Natural killer cell (primary cell): ENCODE measurements around the gene DISC1. TPM values are rescaled to one million over a fixed set of nuclear protein-coding genes. Genes with fewer than 3 reads are reported as not detected.

Experiments used
- ATAC-seq, 3 donors: fragments of 150-1000 bp in 2 of 3; fragments of 200-7000 bp in 1 of 3; cut with Tn5 transposase; 1 replicate in 1 of 3; 2 replicates in 2 of 3; pipeline ENCODE4 v1.10.0; 2021; ENCODE audit warnings: mild to moderate bottlenecking in 2 of 3, moderate library complexity in 2 of 3
- DNase-seq, 2 donors: peaks; one replicate each; pipeline versions ENCODE4 v3.0.0 to v3.0.0-alpha.2; 2013 to 2021; ENCODE audit warnings: mixed read lengths in 1 of 2
- H3K27ac ChIP-seq: one replicate; pipeline ENCODE4 v1.5.1; 2013; ENCODE audit warnings: mild to moderate bottlenecking, low read length
- H3K27me3 ChIP-seq: one replicate; pipeline ENCODE4 v1.6.1; 2013; ENCODE audit warnings: low read length; ENCODE audit not compliant: control insufficient read depth, insufficient read depth
- H3K36me3 ChIP-seq: one replicate; pipeline ENCODE4 v1.6.1; 2013; ENCODE audit warnings: low read length; ENCODE audit not compliant: control insufficient read depth, insufficient read depth
- H3K4me1 ChIP-seq: one replicate; pipeline ENCODE4 v1.6.1; 2013; ENCODE audit warnings: low read length; ENCODE audit not compliant: control insufficient read depth, insufficient read depth
- H3K4me3 ChIP-seq: one replicate; pipeline ENCODE4 v1.5.1; 2013; ENCODE audit warnings: low read length
- H3K9me3 ChIP-seq: one replicate; pipeline ENCODE4 v1.6.1; 2013; ENCODE audit warnings: low read length; ENCODE audit not compliant: control insufficient read depth, insufficient read depth
- H3K27ac Mint-ChIP-seq, 2 donors: one replicate each; pipeline ENCODE4 v1.8.0; 2022; ENCODE audit warnings: mild to moderate bottlenecking in 2 of 2, mixed read lengths in 2 of 2, moderate library complexity in 1 of 2
- H3K27me3 Mint-ChIP-seq, 2 donors: one replicate each; pipeline ENCODE4 v1.8.0; 2022; ENCODE audit warnings: low read depth in 2 of 2, mixed read lengths in 2 of 2
- H3K36me3 Mint-ChIP-seq: one replicate; pipeline ENCODE4 v1.8.0; 2022; ENCODE audit warnings: mixed read lengths
- H3K4me1 Mint-ChIP-seq, 2 donors: one replicate each; pipeline ENCODE4 v1.8.0; 2022; ENCODE audit warnings: mixed read lengths in 2 of 2
- H3K4me3 Mint-ChIP-seq: one replicate; pipeline ENCODE4 v1.8.0; 2022; ENCODE audit warnings: mild to moderate bottlenecking, moderate library complexity, mixed read lengths
- H3K9me3 Mint-ChIP-seq, 2 donors: one replicate each; pipeline ENCODE4 v1.8.0; 2022; ENCODE audit warnings: mixed read lengths in 2 of 2
- CTCF ChIP-seq: fragments of 200-600 bp; IDR thresholded peaks from one replicate; pipeline ENCODE4 v1.8.0; 2022; ENCODE audit warnings: antibody characterized with exemption
- WGBS: methylation state at CpG from one replicate; pipeline ENCODE4 v1.1.7; 2013; ENCODE audit warnings: missing lambda C conversion rate; ENCODE audit not compliant: insufficient coverage; 5-methylcytosine and 5-hydroxymethylcytosine counted together
- intact Hi-C: fragments of 100-400 bp; cut with micrococcal nuclease; formaldehyde crosslinking; loops from one replicate; pipeline ENCODE4 v1.14.2; 2022
- total RNA-seq, 4 donors: library from RNA; stranded (reverse); fragments of 120-200 nt in 1 of 4; gene quantifications; one replicate each; pipeline versions ENCODE4 v1.2.3 to v1.2.4, GENCODE V29; 2013 to 2022

Gene DISC1
- total RNA-seq, 3 donors from 2014 or later (not counting 1 experiment from before 2014, with no cell fraction given): 5.9 to 10.7 (median 9.7) TPM

- no peaks in the 10 kb centered on the region for H3K36me3 Mint-ChIP-seq
- no peaks in the 10 kb centered on the region for H3K27me3 Mint-ChIP-seq
- H3K4me1 Mint-ChIP-seq: no peaks in the 10 kb centered on the region
- no peak overlapping the region for H3K4me3 Mint-ChIP-seq
- Histone ChIP-seq H3K4me3 (no peak overlapping the region), H3K27me3 (no peaks in the 10 kb centered on the region), H3K27ac (no peak overlapping the region), H3K9me3 (no peaks in the 10 kb centered on the region), H3K36me3 (peaks cover 1% of the 10 kb centered on the region), H3K4me1 (no peaks in the 10 kb centered on the region)
- intact Hi-C loops: no loop called here
- H3K9me3 Mint-ChIP-seq: no peaks in the 10 kb centered on the region
- H3K27ac Mint-ChIP-seq: no peak overlapping the region
- ATAC-seq: no peak
- WGBS: 87% methylated on average over 9 of the region's 9 CpGs
- TF ChIP-seq CTCF: no peak
- DNase-seq: no peak
Observed at GRCh38 chr1:231829332-231829731, 202.7 kb downstream of the DISC1 start.

GRCh38 chr1:231836227-231836893 is 209.8 kb downstream of the DISC1 start:
- Mint-ChIP-seq H3K4me3 (no peak overlapping the region), H3K27me3 (no peaks in the 10 kb centered on the region), H3K36me3 (no peaks in the 10 kb centered on the region), H3K27ac (no peak overlapping the region), H3K4me1 (no peaks in the 10 kb centered on the region), H3K9me3 (no peaks in the 10 kb centered on the region)
- Histone ChIP-seq H3K4me1 (no peaks in the 10 kb centered on the region), H3K9me3 (no peaks in the 10 kb centered on the region), H3K27ac (no peak overlapping the region), H3K27me3 (no peaks in the 10 kb centered on the region), H3K36me3 (no peaks in the 10 kb centered on the region), H3K4me3 (no peak overlapping the region)
- intact Hi-C loops: no loop called here
- 85% methylated on average over 13 of the region's 14 CpGs for WGBS
- no peak for TF ChIP-seq CTCF
- DNase-seq (no peak), ATAC-seq (no peak)

GRCh38 chr1:231838521-231838920 is 211.9 kb downstream of the DISC1 start:
- Mint-ChIP-seq H3K36me3 (no peaks in the 10 kb centered on the region), H3K9me3 (no peaks in the 10 kb centered on the region)

More at GRCh38 chr1:231838521-231838920, 211.9 kb downstream of the DISC1 start:
- TF ChIP-seq CTCF: no peak
- no peaks in the 10 kb centered on the region for H3K4me1 ChIP-seq
- H3K4me3 ChIP-seq: no peak overlapping the region
- Mint-ChIP-seq H3K4me3 (no peak overlapping the region), H3K4me1 (no peaks in the 10 kb centered on the region), H3K27ac (no peak overlapping the region), H3K27me3 (no peaks in the 10 kb centered on the region)
- no peaks in the 10 kb centered on the region for H3K36me3 ChIP-seq
- DNase-seq (no peak), ATAC-seq (no peak)
- WGBS: 85% methylated on average over 6 of the region's 7 CpGs
- H3K9me3 ChIP-seq: no peaks in the 10 kb centered on the region
- H3K27me3 ChIP-seq: no peaks in the 10 kb centered on the region
- intact Hi-C loops: no loop called here
- no peak overlapping the region for H3K27ac ChIP-seq
